IMR-90 (cell line): ENCODE results near the gene PNKP.

Source experiments
- BHLHE40 ChIP-seq: fragments of 150-350 bp; IDR thresholded peaks from 2 replicates; pipeline ENCODE4 v1.6.1; 2016; ENCODE audit warnings: mild to moderate bottlenecking, low read depth, low read length
- CHD1 ChIP-seq: IDR thresholded peaks from 2 replicates; pipeline ENCODE4 v1.6.1; 2012; ENCODE audit warnings: low read depth, low read length, improper control_type of control experiment
- ELK1 ChIP-seq: fragments of 150-350 bp; IDR thresholded peaks from 2 replicates; pipeline ENCODE4 v1.6.1; 2016; ENCODE audit warnings: low read depth, mild to moderate bottlenecking, low read length, moderate library complexity, borderline replicate concordance
- FOS ChIP-seq: fragments of 150-350 bp; IDR thresholded peaks from 2 replicates; pipeline ENCODE4 v1.6.1; 2016; ENCODE audit warnings: low read depth, low read length
- MAFK ChIP-seq: IDR thresholded peaks from 2 replicates; pipeline ENCODE4 v1.6.1; 2012; ENCODE audit warnings: low read depth, low read length, improper control_type of control experiment
- MAZ ChIP-seq: IDR thresholded peaks from 2 replicates; pipeline ENCODE4 v1.6.1; 2012; ENCODE audit warnings: low read depth, mild to moderate bottlenecking, low read length, improper control_type of control experiment, moderate library complexity, borderline replicate concordance
- MXI1 ChIP-seq: IDR thresholded peaks from 2 replicates; pipeline ENCODE4 v1.6.1; 2012; ENCODE audit warnings: low read depth, mild to moderate bottlenecking, low read length, moderate library complexity, borderline replicate concordance
- POLR2A ChIP-seq: IDR thresholded peaks from 2 replicates; pipeline ENCODE4 v1.6.1; 2012; ENCODE audit warnings: mild to moderate bottlenecking, low read depth, low read length
- RAD21 ChIP-seq: IDR thresholded peaks from 2 replicates; pipeline ENCODE4 v1.6.1; 2012; ENCODE audit warnings: low read length, improper control_type of control experiment
- RCOR1 ChIP-seq: IDR thresholded peaks from 2 replicates; pipeline ENCODE4 v1.6.1; 2012; ENCODE audit warnings: mild to moderate bottlenecking, low read length, improper control_type of control experiment; ENCODE audit not compliant: insufficient replicate concordance
- SMC3 ChIP-seq: fragments of 150-350 bp; IDR thresholded peaks from 2 replicates; pipeline ENCODE4 v1.6.1; 2016; ENCODE audit warnings: low read depth, mild to moderate bottlenecking, antibody characterized with exemption, low read length, moderate library complexity
- TF ChIP-seq, protein P1 (sequence below): conservative IDR thresholded peaks from 2 replicates; pipeline ENCODE4 v1.5.1; 2012; ENCODE audit warnings: mild to moderate bottlenecking, low read depth, low read length, improper control_type of control experiment
- TF ChIP-seq, protein P2 (sequence below): fragments of 150-350 bp; IDR thresholded peaks from 2 replicates; pipeline ENCODE4 v1.6.1; 2017; ENCODE audit warnings: mild to moderate bottlenecking, antibody characterized with exemption, low read length, low read depth

DNA sequence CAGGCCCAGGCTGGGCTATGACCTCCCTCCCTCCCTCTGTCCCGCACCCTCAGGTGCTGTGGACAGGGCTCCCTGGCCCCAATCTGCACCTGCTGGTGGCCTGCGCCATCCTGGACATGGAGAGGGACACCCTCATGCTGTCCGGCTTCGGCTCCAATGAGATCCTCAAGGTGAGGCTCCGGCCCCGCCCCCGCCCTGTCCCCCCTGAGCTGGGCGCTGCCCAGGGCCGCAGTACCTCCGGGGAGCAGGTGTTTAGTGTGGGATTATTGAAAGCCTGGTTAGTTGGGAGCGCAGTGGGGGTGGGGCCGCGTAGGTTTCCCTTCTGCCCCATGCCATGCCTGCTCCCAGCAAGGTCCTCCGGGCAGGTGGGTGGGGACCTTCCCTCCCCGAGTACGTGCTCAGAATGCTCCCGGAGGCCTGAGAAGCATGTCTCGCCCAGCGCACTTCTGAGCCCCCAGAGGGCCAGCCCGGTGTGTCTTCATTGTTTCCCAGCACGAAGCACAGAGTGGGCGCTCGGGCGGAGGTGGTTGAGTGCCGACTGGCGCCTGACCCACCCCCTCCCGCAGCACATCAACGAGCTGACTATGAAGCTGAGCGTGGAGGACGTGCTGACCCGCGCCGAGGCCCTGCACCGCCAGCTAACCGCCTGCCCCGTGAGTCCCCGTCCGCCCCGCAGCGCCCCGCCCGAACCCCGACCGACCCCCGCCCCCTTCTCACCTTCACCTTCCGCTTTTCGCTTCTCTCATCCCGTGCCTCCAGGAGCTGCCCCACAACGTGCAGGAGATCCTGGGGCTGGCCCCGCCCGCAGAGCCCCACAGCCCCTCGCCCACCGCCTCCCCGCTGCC, 20.5 kb upstream of the PNKP start:
- TF ChIP-seq POLR2A, result no peak
- TF ChIP-seq, protein P1, sequence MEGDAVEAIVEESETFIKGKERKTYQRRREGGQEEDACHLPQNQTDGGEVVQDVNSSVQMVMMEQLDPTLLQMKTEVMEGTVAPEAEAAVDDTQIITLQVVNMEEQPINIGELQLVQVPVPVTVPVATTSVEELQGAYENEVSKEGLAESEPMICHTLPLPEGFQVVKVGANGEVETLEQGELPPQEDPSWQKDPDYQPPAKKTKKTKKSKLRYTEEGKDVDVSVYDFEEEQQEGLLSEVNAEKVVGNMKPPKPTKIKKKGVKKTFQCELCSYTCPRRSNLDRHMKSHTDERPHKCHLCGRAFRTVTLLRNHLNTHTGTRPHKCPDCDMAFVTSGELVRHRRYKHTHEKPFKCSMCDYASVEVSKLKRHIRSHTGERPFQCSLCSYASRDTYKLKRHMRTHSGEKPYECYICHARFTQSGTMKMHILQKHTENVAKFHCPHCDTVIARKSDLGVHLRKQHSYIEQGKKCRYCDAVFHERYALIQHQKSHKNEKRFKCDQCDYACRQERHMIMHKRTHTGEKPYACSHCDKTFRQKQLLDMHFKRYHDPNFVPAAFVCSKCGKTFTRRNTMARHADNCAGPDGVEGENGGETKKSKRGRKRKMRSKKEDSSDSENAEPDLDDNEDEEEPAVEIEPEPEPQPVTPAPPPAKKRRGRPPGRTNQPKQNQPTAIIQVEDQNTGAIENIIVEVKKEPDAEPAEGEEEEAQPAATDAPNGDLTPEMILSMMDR, result no peak
- TF ChIP-seq ELK1, result no peak
- no peak for TF ChIP-seq SMC3
- no peak for TF ChIP-seq FOS
- no peak for TF ChIP-seq MAFK
- no peak for TF ChIP-seq CHD1
- no peak for TF ChIP-seq MXI1
- TF ChIP-seq, protein P2, sequence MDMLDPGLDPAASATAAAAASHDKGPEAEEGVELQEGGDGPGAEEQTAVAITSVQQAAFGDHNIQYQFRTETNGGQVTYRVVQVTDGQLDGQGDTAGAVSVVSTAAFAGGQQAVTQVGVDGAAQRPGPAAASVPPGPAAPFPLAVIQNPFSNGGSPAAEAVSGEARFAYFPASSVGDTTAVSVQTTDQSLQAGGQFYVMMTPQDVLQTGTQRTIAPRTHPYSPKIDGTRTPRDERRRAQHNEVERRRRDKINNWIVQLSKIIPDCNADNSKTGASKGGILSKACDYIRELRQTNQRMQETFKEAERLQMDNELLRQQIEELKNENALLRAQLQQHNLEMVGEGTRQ, result no peak
- no peak for TF ChIP-seq RAD21
- no peak for TF ChIP-seq RCOR1
- TF ChIP-seq MAZ, result no peak
- TF ChIP-seq BHLHE40, result no peak
